ENCODE measurements around the gene INTS15. TPM values are rescaled to one million over a fixed set of nuclear protein-coding genes. Genes with fewer than 3 reads are reported as not detected.

Gene INTS15
- total and polyA plus RNA-seq, 10 of the 15 experiments (the other 5 are each of a cell fraction or from before 2014, with no cell fraction given): 0.89 to 28.2 (median 16.8) TPM

- TF ChIP-seq KLF5 (IDR thresholded peaks at IDR 0.05; ENCODE audit: partially characterized antibody) (peak; percentile 30), ZNF207 (IDR thresholded peaks at IDR 0.05; ENCODE audit: borderline replicate concordance) (0 out of 2 replicates have a peak, but pooled peaks have one; percentile 44), TCF12 (IDR thresholded peaks at IDR 0.05; ENCODE audit: low read depth, low read length) (peak; percentile 71; the same call in 1 of the 2 replicates), CBFB (IDR thresholded peaks at IDR 0.05; ENCODE audit: low read depth) (no peak), BACH1 (IDR thresholded peaks at IDR 0.05; ENCODE audit: borderline replicate concordance) (peak; percentile 97), CREM (IDR thresholded peaks at IDR 0.05; ENCODE audit: low read depth) (no peak), EGR1 (IDR thresholded peaks at IDR 0.05; ENCODE audit: borderline replicate concordance in 1 of 2, low read depth in 2 of 2, low read length in 2 of 2) (peak; percentile 35 to 83)
Observed at GRCh38 chr7:6636741-6637543, 47.1 kb downstream of the INTS15 start, which contains the start of gene ZNF316 (continued).

GRCh38 chr7:6637544-6638229 lies 47.9 kb downstream of the INTS15 start:
- ChIA-PET SMC1A (ENCODE audit: uncharacterized antibody, unreplicated experiment) (no interaction called here), CTCF (no interaction called here), RAD21 (ENCODE audit: unreplicated experiment) (interaction anchor here (1.0 kb wide), 1 partner anchor 88 kb away, joined by 3 read pairs; no protein-coding TSS in a partner anchor), POLR2A (interaction anchor here (0.8 to 1.2 kb wide), 3 partner anchors 27 to 91 kb away, joined by 3 read pairs; no protein-coding TSS in a partner anchor)
- Histone ChIP-seq H4K20me1 (ENCODE audit: control insufficient read depth, insufficient read depth) (no peaks in the 10 kb centered on the region; the same call in 1 of the 2 replicates), H3K9ac (ENCODE audit: control insufficient read depth, insufficient read depth, low read length) (peak overlapping the region; percentile 68), H2AFZ (ENCODE audit: control insufficient read depth, low read depth, low read length) (peak overlapping the region; percentile 47; the same call in 1 of the 2 replicates), H3K27me3 (replicated peaks in 1 of 2; ENCODE audit: control insufficient read depth in 2 of 2, insufficient read depth in 2 of 2, low read length in 1 of 2) (no peaks in the 10 kb centered on the region), H3K4me3 (peak overlapping the region; percentile 73), H3K79me2 (ENCODE audit: control insufficient read depth, insufficient read depth, low read length) (peaks cover 22% of the 10 kb centered on the region), H3K27ac (ENCODE audit: control insufficient read depth, insufficient read depth) (peak overlapping the region; percentile 58; the same call in 1 of the 2 replicates), H3K4me1 (ENCODE audit: control insufficient read depth, insufficient read depth, low read length) (peaks cover 9% of the 10 kb centered on the region; the same call in 1 of the 2 replicates), H3K36me3 (ENCODE audit: control insufficient read depth in 2 of 2, insufficient read depth in 2 of 2, low read length in 1 of 2) (peaks cover 0 to 8% of the 10 kb centered on the region in 2 experiments; a peak in 3 of 4 replicates), H3K4me2 (ENCODE audit: control insufficient read depth, insufficient read depth) (peak overlapping the region; percentile 90), H3K9me3 (replicated peaks; ENCODE audit: control insufficient read depth, insufficient read depth, low read length) (no peaks in the 10 kb centered on the region; the same call in 2 of the 3 replicates)
- ATAC-seq (peak; percentile 89), DNase-seq (ENCODE audit: low read depth, low spot score) (no peak), FAIRE-seq (no peak)
- WGBS (ENCODE audit: insufficient coverage, insufficient replicate concordance, low lambda C conversion rate, missing lambda C conversion rate): 3% methylated on average over 30 of the region's 60 CpGs
- in situ Hi-C loops (cut with MboI) (no loop called here), intact Hi-C loops (cut with micrococcal nuclease; ENCODE audit: unreplicated experiment) (loop anchor here (5.0 kb wide), 1 partner anchor 60 kb away; the partner anchor contains the start of gene ZDHHC4)
- BruUV-seq (replicated peaks): no TSS peak
- TF ChIP-seq SREBF2 (IDR thresholded peaks at IDR 0.05; ENCODE audit: low read length) (no peak), LARP7 (IDR thresholded peaks at IDR 0.05) (peak; percentile 54), SIN3A (IDR thresholded peaks at IDR 0.05; ENCODE audit: low read depth, low read length) (peak; percentile 41; the same call in 1 of the 2 replicates), SMARCA5 (IDR thresholded peaks at IDR 0.05) (peak; percentile 54; the same call in 1 of the 2 replicates), SKIL (IDR thresholded peaks at IDR 0.05; ENCODE audit: low read depth, poor library complexity, severe bottlenecking) (no peak), PAX8 (IDR thresholded peaks at IDR 0.05) (no peak), ZNF24 (IDR thresholded peaks at IDR 0.05) (no peak), RB1 (IDR thresholded peaks at IDR 0.05; ENCODE audit: borderline replicate concordance) (no peak), KDM1A (IDR thresholded peaks at IDR 0.05; ENCODE audit: borderline replicate concordance) (no peak), ZBED1 (IDR thresholded peaks at IDR 0.05; ENCODE audit: borderline replicate concordance) (no peak), NFXL1 (IDR thresholded peaks at IDR 0.05; ENCODE audit: borderline replicate concordance) (no peak), POLR2AphosphoS2 (IDR thresholded peaks at IDR 0.05; ENCODE audit: low read depth, low read length) (no peak)
- TF ChIP-seq, protein P1, sequence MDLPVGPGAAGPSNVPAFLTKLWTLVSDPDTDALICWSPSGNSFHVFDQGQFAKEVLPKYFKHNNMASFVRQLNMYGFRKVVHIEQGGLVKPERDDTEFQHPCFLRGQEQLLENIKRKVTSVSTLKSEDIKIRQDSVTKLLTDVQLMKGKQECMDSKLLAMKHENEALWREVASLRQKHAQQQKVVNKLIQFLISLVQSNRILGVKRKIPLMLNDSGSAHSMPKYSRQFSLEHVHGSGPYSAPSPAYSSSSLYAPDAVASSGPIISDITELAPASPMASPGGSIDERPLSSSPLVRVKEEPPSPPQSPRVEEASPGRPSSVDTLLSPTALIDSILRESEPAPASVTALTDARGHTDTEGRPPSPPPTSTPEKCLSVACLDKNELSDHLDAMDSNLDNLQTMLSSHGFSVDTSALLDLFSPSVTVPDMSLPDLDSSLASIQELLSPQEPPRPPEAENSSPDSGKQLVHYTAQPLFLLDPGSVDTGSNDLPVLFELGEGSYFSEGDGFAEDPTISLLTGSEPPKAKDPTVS (IDR thresholded peaks at IDR 0.05; ENCODE audit: low read depth, low read length): no peak
